ENCODE results near the gene DAGLB.
A peak's percentile ranks its signal among the peaks of the same experiment; 100 is the strongest.
"Not testable (repeated sequence)": the region's sequence is repeated elsewhere in the genome, so short reads cannot be mapped to it uniquely, and the experiment has no call there.

DAGLB gene

DNA sequence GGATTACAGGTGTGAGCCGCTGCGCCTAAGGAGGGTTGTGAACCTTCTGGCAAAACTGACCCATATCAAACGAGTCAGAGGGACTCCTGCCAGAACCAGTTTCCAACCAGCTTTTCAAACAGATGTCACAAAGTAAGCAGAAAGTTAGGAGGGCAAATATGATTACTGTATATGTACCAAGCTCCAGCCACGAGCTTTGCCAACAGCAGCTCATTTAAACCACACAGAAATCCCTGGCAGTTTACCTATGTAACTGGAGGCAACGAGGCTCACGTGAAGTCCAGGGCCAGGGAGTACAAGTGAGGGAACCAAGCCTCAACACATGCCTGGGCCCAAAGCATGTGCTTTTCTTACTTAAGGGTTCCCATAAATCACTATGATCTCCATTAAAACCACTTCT, 12.5 kb upstream of the DAGLB start:
- no peak for DNase-seq

DNA sequence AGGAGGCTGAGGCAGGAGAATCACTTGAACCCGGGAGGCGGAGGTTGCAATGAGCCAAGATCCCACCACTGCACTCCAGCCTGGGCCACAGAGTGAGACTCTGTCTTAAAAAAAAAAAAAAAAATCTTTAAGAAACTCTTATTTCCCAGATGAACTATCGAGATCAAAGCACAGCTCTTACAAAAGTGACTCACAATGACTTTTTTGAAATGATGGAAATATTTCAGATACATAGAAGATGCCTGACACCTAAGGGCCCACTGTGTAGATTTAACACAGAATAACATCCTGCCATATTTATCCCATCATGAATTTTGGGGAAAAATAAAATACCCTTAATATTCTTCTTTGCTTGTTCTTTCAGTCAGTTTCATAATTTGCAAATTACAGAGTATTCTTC, 10.9 kb upstream of the DAGLB start:
- DNase-seq: not testable (repeated sequence)

GRCh38 chr7:6453734-6454133, 6.0 kb upstream of the DAGLB start:
- no peak for DNase-seq

DNA sequence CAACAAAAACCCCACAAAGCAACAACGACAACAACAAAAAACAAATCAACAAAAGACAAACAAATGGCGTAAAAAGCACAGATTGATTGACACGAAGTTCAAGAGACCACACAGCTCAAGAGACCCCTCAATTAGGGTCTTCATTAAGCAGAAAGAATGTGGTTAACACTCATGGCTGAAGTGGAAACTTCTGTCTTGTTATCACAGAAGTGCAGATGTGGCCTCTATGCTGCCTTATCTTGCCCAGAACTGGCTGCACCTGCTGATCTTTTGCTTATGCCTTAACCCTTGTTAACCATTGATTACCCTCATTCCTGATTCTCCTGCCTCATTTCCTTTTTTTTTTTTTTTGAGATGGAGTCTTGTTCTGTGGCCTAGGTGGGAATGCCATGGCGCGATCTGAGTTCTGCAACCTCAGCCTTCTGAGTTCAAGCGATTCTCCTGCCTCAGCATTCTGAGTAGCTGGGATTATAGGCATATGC, 3.5 kb upstream of the DAGLB start:
- DNase-seq: no peak

DNA sequence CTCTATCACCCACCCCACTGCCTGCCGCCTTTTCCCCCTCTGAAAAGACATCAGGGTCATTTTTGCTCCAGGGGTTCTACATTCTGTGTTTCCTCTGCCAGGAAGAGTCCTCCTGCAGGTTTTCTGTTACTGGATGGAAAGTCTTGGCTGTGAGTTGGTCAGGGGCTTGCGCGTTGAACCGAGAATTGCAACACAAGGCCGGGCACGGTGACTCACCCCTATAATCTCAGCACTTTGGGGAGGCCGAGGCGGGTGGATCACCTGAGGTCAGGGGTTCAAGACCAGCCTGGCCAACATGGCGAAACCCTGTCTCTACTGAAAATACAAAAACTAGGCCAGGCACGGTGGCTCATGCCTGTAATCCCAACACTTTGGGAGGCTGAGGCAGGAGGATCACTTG, 2.8 kb upstream of the DAGLB start:
- not testable (repeated sequence) for DNase-seq

GRCh38 chr7:6449884-6450283, 2.1 kb upstream of the DAGLB start:
- not testable (repeated sequence) for DNase-seq

GRCh38 chr7:6448943-6449543, 1.3 kb upstream of the DAGLB start:
- DNase-seq: no peak

- no peak for DNase-seq
Measured at GRCh38 chr7:6446838-6447580, 745 bp downstream of the DAGLB start.

DNA sequence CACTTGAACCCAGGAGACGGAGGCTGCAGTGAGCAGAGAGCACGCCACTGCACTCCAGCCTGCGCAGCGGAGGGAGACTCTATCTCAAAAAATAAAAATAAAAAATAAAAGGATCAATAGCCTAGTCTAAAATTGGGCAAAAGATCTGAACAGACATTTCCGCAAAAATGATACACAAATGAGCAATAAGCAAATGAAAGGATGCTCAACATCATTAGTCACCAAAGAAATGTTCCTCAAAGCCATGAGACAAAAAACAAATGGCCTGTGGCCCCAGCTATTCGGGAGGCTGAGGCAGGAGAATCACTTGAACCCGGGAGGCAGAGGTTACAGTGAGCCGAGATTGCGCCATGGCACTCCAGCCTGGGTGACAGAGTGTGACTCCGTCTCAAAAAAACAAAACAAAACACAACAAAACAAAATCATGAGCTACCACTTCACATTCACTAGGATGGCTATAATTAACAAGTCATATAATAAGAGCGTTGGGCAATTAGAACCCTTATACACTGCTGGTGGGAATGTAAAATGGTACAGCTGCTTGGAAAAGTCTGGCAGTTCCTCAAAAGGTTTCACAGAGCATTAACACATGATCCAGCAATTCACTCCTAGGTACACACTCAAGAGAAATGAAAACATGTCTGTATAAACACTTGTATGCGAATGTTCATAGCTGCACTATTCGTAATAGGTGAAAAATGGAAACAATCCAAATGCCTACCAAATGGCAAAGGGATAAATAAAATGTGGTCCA, 3.1 kb downstream of the DAGLB start:
- no peak for DNase-seq

GRCh38 chr7:6443372-6443941, 4.3 kb downstream of the DAGLB start:
- DNase-seq: no peak

DNA sequence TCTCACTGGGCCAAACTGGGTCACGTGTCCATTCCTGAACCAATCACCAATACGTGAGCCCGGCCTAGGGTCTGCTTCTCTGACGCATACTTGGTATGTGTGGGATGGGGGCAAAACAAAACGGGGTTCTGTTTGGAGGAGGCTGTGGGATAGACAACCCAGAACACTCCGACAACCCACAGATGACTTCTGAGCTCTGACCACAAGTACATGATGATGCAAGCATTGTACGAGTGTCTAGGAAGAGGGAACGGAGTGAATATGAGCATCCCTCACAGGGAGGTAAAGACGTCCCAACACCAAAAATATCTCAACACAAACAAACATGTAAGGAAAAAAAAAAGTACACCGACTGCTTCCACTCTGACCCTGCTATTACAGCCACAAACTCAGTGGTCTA, 5.6 kb downstream of the DAGLB start:
- DNase-seq: no peak

DNA sequence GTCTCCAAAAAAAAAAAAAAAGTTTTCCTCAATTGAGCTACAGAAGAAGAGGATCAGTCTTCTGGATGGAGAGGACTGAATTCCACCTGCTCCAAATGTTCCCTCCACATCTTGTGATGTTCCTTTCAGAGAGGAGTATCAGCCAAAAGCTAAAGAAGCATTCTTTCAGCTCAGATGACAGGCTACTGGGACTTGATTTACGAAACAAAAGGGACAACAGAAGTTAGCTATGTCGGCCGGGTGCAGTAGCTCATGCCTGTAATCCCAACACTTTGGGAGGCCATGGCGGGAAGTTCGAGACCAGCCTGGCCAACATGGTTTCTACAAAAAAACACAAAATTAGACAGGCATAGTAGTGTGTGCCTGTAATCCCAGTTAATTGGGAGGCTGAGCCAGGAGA, 7.4 kb downstream of the DAGLB start:
- no peak for DNase-seq

DNA sequence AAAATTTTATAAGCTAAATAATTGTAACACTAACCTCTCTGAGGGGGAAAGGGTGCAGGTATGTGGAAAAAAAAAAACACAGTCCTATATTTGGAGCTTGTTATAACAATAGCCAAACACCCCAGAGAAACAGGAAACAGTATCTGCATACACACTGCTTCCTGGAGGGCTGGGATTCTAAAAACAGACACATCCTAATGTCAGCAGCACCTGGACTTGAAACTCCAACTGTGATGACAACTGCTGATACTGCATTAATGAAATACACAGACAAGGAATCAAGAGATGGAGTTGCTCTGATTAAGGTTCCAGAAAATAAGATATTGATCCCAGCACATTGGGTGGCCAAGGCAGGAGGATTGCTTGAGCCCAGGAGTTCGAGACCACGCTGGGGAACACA, 9.3 kb downstream of the DAGLB start:
- DNase-seq: no peak

- DNase-seq: no peak
Measured at GRCh38 chr7:6437251-6437650, 10.5 kb downstream of the DAGLB start.

DNA sequence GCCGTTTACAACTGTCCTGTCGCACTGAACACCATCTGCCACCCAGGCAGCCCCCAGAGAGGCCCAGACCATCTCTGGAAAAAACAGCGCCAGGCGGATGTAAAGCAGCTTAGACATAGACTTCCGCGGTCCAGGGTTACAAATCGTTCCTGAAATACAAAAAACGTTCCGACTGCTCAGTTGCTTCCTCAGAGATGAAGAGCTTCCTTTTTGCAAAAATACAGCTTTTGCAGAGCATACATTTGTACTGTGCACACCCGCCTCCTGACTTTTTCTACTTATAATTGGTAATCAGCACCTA, 11.4 kb downstream of the DAGLB start:
- peak; percentile 52 for DNase-seq

GRCh38 chr7:6435486-6436384, 12.0 kb downstream of the DAGLB start:
- no peak for DNase-seq

DNA sequence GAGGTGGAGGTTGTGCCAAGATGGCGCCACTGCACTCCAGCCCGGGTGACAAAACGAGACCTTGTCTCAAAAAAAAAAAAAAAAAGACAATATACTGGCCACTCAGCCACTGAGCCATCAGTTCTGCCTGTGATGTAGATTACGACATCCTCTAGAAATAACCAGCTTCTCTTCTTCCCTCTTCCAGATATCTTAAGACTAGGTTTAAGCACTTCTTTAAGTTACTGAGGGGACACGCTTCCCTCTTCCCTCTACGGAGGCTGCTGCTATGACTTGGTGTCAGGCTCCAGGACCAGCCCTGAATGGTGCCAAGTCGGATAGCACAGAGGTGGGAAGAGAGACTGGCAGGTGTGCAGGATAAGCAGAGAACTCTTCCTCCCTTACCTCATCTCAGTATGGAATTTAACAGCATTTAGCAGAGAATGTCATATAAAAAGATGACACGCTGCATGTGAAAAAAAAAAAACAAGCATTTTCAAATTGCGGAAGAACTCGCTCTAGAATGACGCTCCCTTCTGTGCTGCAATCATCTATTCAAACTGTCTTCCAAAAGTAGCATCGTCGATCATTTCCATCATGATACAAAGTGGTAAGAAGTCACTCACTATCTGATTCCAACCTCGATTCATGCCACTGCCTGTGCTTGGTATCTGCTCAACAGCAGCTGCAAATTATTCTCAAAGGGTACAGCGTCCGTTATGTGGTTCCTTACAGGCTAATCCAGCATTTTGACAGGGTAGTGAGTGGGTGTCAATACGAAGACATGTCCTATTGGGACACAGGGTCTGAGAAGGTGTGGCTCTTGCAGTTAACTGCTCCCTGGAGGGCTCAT, 13.8 kb downstream of the DAGLB start:
- DNase-seq: no peak

- no peak for DNase-seq
Measured at GRCh38 chr7:6432781-6433180, 15.0 kb downstream of the DAGLB start.

GRCh38 chr7:6430974-6431373, 16.8 kb downstream of the DAGLB start:
- DNase-seq: no peak

- DNase-seq: no peak
Measured at GRCh38 chr7:6430271-6430940, 17.3 kb downstream of the DAGLB start.

GRCh38 chr7:6425948-6426347, 21.8 kb downstream of the DAGLB start:
- no peak for DNase-seq

All from NCI-H524 treated with DMSO at 0.1 percent for 48 hours (cell line).